ENCODE results near the gene NFKB1. TPM values are rescaled to one million over a fixed set of nuclear protein-coding genes. Genes with fewer than 3 reads are reported as not detected.

The NFKB1 gene
- total and polyA plus RNA-seq, 10 of the 15 experiments (the other 5 are each of a cell fraction or from before 2014, with no cell fraction given), result 8.7 to 110 (median 57.3) TPM

DNA sequence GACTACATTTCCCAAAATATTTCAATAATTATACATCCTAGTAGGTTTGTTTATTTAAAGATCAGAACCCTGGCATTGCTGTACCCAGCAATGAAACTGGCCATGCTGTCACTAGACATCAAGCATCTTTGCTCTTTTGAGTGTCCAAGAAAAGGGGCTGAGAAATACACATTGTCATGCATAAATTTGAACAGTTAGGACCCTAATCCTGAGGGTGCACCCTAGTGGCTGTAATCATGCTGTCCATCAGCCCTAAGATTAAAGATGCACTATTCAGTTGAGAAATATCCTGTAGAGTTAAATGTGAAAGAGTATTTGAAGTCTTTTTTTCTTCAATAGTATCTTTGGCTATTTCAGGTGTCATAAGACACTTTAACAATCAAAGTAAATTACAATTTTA is 108.8 kb downstream of the NFKB1 start:
- H3K36me3 ChIP-seq (ENCODE audit: control insufficient read depth in 2 of 2, insufficient read depth in 2 of 2, low read length in 1 of 2), result peaks cover 39 to 58% of the 10 kb centered on the region in 2 experiments
- FAIRE-seq (no peak), ATAC-seq (peak; percentile 54; the same call in 2 of the 3 replicates), DNase-seq (ENCODE audit: low read depth, low spot score) (no peak)
- CTCF ChIA-PET, result interaction anchor here (0.7 to 1.9 kb wide), 9 partner anchors 9 to 179 kb away, joined by 3 to 6 read pairs (median 3); partner anchors contain the start of gene NFKB1
- no peaks in the 10 kb centered on the region for H3K27me3 ChIP-seq (replicated peaks in 1 of 2; ENCODE audit: control insufficient read depth in 2 of 2, insufficient read depth in 2 of 2, low read length in 1 of 2)
- H3K9me3 ChIP-seq (replicated peaks; ENCODE audit: control insufficient read depth, insufficient read depth, low read length), result no peaks in the 10 kb centered on the region
- RAD21 ChIA-PET (ENCODE audit: unreplicated experiment), result interaction anchor here (0.8 to 1.5 kb wide), 3 partner anchors 31 to 162 kb away, joined by 3 to 4 read pairs (median 3); no protein-coding TSS in a partner anchor
- H3K79me2 ChIP-seq (ENCODE audit: control insufficient read depth, insufficient read depth, low read length), result no peaks in the 10 kb centered on the region
- H3K4me2 ChIP-seq (ENCODE audit: control insufficient read depth, insufficient read depth), result no peak overlapping the region
- H3K4me3 ChIP-seq, result no peak overlapping the region
- intact Hi-C loops (cut with micrococcal nuclease; ENCODE audit: unreplicated experiment) (no loop called here), in situ Hi-C loops (cut with MboI) (no loop called here)
- no peak overlapping the region for H2AFZ ChIP-seq (ENCODE audit: control insufficient read depth, low read depth, low read length)
- no peaks in the 10 kb centered on the region for H4K20me1 ChIP-seq (ENCODE audit: control insufficient read depth, insufficient read depth)
- H3K27ac ChIP-seq (ENCODE audit: control insufficient read depth, insufficient read depth), result no peak overlapping the region
- H3K9ac ChIP-seq (ENCODE audit: control insufficient read depth, insufficient read depth, low read length), result no peak overlapping the region
- POLR2A ChIA-PET, result interaction anchor here (0.7 to 1.0 kb wide), 3 partner anchors 57 to 155 kb away, joined by 3 to 4 read pairs (median 3); no protein-coding TSS in a partner anchor
- H3K4me1 ChIP-seq (ENCODE audit: control insufficient read depth, insufficient read depth, low read length), result no peaks in the 10 kb centered on the region
- no TSS peak for BruUV-seq (replicated peaks)
- SMC1A ChIA-PET (ENCODE audit: uncharacterized antibody, unreplicated experiment), result interaction anchor here (0.7 to 3.8 kb wide), 7 partner anchors 11 to 408 kb away, joined by 3 to 20 read pairs (median 3); no protein-coding TSS in a partner anchor
- TF ChIP-seq, protein P1, sequence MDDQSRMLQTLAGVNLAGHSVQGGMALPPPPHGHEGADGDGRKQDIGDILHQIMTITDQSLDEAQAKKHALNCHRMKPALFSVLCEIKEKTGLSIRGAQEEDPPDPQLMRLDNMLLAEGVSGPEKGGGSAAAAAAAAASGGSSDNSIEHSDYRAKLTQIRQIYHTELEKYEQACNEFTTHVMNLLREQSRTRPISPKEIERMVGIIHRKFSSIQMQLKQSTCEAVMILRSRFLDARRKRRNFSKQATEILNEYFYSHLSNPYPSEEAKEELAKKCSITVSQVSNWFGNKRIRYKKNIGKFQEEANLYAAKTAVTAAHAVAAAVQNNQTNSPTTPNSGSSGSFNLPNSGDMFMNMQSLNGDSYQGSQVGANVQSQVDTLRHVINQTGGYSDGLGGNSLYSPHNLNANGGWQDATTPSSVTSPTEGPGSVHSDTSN (IDR thresholded peaks at IDR 0.05; ENCODE audit: insufficient replicate concordance, low read depth, low read length), result no peak
- TF ChIP-seq SREBF1 (IDR thresholded peaks at IDR 0.05; ENCODE audit: low read length), result no peak
- no peak for TF ChIP-seq ZNF24 (IDR thresholded peaks at IDR 0.05)
- no peak for TF ChIP-seq SRF (IDR thresholded peaks at IDR 0.05; ENCODE audit: low read depth in 2 of 2, low read length in 2 of 2)
- TF ChIP-seq HDGF (IDR thresholded peaks at IDR 0.05), result no peak
- no peak for TF ChIP-seq NR2F1 (conservative IDR thresholded peaks at IDR 0.05)
- TF ChIP-seq CBX3 (IDR thresholded peaks at IDR 0.05; ENCODE audit: borderline replicate concordance, low read depth), result no peak
- TF ChIP-seq MYB (IDR thresholded peaks at IDR 0.05; ENCODE audit: borderline replicate concordance, low read depth, low read length), result no peak
- TF ChIP-seq SP1 (IDR thresholded peaks at IDR 0.05; ENCODE audit: low read depth, low read length), result no peak
- no peak for TF ChIP-seq ESRRA (IDR thresholded peaks at IDR 0.05; ENCODE audit: low read length)
- TF ChIP-seq, protein P2, sequence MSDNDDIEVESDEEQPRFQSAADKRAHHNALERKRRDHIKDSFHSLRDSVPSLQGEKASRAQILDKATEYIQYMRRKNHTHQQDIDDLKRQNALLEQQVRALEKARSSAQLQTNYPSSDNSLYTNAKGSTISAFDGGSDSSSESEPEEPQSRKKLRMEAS (IDR thresholded peaks at IDR 0.05; ENCODE audit: low read depth, low read length), result no peak
- TF ChIP-seq SMC3 (IDR thresholded peaks at IDR 0.05; ENCODE audit: borderline replicate concordance, low read length), result peak; percentile 44; the same call in 1 of the 2 replicates
- TF ChIP-seq TBL1XR1 (IDR thresholded peaks at IDR 0.05; ENCODE audit: low read depth, low read length), result no peak
- TF ChIP-seq, protein P3, sequence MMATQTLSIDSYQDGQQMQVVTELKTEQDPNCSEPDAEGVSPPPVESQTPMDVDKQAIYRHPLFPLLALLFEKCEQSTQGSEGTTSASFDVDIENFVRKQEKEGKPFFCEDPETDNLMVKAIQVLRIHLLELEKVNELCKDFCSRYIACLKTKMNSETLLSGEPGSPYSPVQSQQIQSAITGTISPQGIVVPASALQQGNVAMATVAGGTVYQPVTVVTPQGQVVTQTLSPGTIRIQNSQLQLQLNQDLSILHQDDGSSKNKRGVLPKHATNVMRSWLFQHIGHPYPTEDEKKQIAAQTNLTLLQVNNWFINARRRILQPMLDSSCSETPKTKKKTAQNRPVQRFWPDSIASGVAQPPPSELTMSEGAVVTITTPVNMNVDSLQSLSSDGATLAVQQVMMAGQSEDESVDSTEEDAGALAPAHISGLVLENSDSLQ (IDR thresholded peaks at IDR 0.05), result peak; percentile 26; the same call in 1 of the 2 replicates
- TF ChIP-seq JUNB (IDR thresholded peaks at IDR 0.05), result no peak
- no peak for TF ChIP-seq KAT2A (conservative IDR thresholded peaks at IDR 0.05; ENCODE audit: control insufficient read depth, low read depth, low read length)
- TF ChIP-seq RUNX3 (IDR thresholded peaks at IDR 0.05; ENCODE audit: low read length), result no peak
- TF ChIP-seq IKZF1 (conservative IDR thresholded peaks at IDR 0.05), result no peak
- TF ChIP-seq, protein P4, sequence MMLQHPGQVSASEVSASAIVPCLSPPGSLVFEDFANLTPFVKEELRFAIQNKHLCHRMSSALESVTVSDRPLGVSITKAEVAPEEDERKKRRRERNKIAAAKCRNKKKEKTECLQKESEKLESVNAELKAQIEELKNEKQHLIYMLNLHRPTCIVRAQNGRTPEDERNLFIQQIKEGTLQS (IDR thresholded peaks at IDR 0.05; ENCODE audit: borderline replicate concordance, extremely low read depth, low read depth, low read length), result no peak
- TF ChIP-seq SPI1 (IDR thresholded peaks at IDR 0.05; ENCODE audit: borderline replicate concordance, insufficient read depth, low read depth, low read length), result no peak
- TF ChIP-seq, protein P5, sequence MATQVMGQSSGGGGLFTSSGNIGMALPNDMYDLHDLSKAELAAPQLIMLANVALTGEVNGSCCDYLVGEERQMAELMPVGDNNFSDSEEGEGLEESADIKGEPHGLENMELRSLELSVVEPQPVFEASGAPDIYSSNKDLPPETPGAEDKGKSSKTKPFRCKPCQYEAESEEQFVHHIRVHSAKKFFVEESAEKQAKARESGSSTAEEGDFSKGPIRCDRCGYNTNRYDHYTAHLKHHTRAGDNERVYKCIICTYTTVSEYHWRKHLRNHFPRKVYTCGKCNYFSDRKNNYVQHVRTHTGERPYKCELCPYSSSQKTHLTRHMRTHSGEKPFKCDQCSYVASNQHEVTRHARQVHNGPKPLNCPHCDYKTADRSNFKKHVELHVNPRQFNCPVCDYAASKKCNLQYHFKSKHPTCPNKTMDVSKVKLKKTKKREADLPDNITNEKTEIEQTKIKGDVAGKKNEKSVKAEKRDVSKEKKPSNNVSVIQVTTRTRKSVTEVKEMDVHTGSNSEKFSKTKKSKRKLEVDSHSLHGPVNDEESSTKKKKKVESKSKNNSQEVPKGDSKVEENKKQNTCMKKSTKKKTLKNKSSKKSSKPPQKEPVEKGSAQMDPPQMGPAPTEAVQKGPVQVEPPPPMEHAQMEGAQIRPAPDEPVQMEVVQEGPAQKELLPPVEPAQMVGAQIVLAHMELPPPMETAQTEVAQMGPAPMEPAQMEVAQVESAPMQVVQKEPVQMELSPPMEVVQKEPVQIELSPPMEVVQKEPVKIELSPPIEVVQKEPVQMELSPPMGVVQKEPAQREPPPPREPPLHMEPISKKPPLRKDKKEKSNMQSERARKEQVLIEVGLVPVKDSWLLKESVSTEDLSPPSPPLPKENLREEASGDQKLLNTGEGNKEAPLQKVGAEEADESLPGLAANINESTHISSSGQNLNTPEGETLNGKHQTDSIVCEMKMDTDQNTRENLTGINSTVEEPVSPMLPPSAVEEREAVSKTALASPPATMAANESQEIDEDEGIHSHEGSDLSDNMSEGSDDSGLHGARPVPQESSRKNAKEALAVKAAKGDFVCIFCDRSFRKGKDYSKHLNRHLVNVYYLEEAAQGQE (IDR thresholded peaks at IDR 0.05; ENCODE audit: low read depth, low read length), result no peak
